B cell (primary cell): ENCODE results near the gene PKIG. TPM values are rescaled to one million over a fixed set of nuclear protein-coding genes. Genes with fewer than 3 reads are reported as not detected.

Source experiments
- ATAC-seq: fragments of 200-7000 bp; cut with Tn5 transposase; one replicate; pipeline ENCODE4 v1.10.0; 2021; ENCODE audit warnings: low read depth, mild to moderate bottlenecking, moderate number of reproducible peaks, moderate library complexity
- CTCF ChIA-PET: fragments of 350-600 bp; sonication (Branson Sonifier 250); formaldehyde crosslinking; loops from one replicate; lab custom pipeline; 2021; ENCODE audit warnings: antibody characterized with exemption, inconsistent platforms; lab: Charles Lee
- POLR2A ChIA-PET: fragments of 350-600 bp; sonication (Branson Sonifier 250); formaldehyde crosslinking; loops from one replicate; lab custom pipeline; 2021; ENCODE audit warnings: antibody characterized with exemption; lab: Charles Lee
- DNase-seq: peaks from one replicate; pipeline ENCODE4 v3.0.0; 2013
- H2AFZ ChIP-seq: 2 replicates; pipeline ENCODE4 v1.6.1; 2012; ENCODE audit warnings: mild to moderate bottlenecking, low read depth, low read length; ENCODE audit not compliant: insufficient read depth, poor library complexity, severe bottlenecking
- H3K27ac ChIP-seq, 2 donors: 1 replicate in 1 of 2; 2 replicates in 1 of 2; pipeline ENCODE4 v1.5.1; 2012 to 2013; ENCODE audit warnings: low read length in 2 of 2, mild to moderate bottlenecking in 2 of 2, moderate library complexity in 1 of 2
- H3K27me3 ChIP-seq, 4 experiments: fragments of 200-600 bp in 1 of 4; sonication (generic) in 1 of 4; replicated peaks in 1 of 4; 1 replicate in 2 of 4; 2 replicates in 2 of 4; pipeline versions ENCODE4 v1.6.1 to v1.7.0; 2013 to 2016; ENCODE audit warnings: low read length in 3 of 4, mild to moderate bottlenecking in 2 of 4, mixed read lengths in 1 of 4, moderate library complexity in 1 of 4; ENCODE audit not compliant: insufficient read depth in 4 of 4, control insufficient read depth in 3 of 4; ENCODE audit errors: control extremely low read depth in 1 of 4
- H3K36me3 ChIP-seq, 2 experiments: replicated peaks in 1 of 2; 1 replicate in 1 of 2; 2 replicates in 1 of 2; pipeline versions ENCODE4 v1.6.1 to v1.7.1; 2013; ENCODE audit warnings: low read length in 1 of 2; ENCODE audit not compliant: insufficient read depth in 2 of 2, control insufficient read depth in 1 of 2; ENCODE audit errors: control extremely low read depth in 1 of 2, extremely low read depth in 1 of 2
- H3K4me1 ChIP-seq, 2 donors: fragments of 200-600 bp in 1 of 2; sonication (generic) in 1 of 2; 1 replicate in 1 of 2; 2 replicates in 1 of 2; pipeline versions ENCODE4 v1.5.1 to v1.6.1; 2013 to 2017; ENCODE audit warnings: low read length in 2 of 2; ENCODE audit not compliant: control insufficient read depth in 2 of 2, insufficient read depth in 2 of 2
- H3K4me2 ChIP-seq: replicated peaks from 2 replicates; pipeline ENCODE3; 2012; ENCODE audit warnings: mild to moderate bottlenecking, low read depth, low read length; ENCODE audit not compliant: poor library complexity, severe bottlenecking
- H3K4me3 ChIP-seq, 5 experiments: fragments of 200-600 bp in 1 of 5; sonication (generic) in 1 of 5; 1 replicate in 3 of 5; 2 replicates in 2 of 5; pipeline versions ENCODE4 v1.5.1 to v1.7.0; 2011 to 2016; ENCODE audit warnings: low read length in 4 of 5, mild to moderate bottlenecking in 4 of 5, low read depth in 2 of 5, control low read depth in 1 of 5, moderate library complexity in 1 of 5; ENCODE audit not compliant: insufficient read depth in 1 of 5; ENCODE audit errors: control extremely low read depth in 1 of 5, extremely low read depth in 1 of 5
- H3K79me2 ChIP-seq: fragments of 200-600 bp; sonication (generic); one replicate; pipeline ENCODE4 v1.6.0; 2016; ENCODE audit warnings: low read length; ENCODE audit not compliant: control insufficient read depth, insufficient read depth
- H3K9ac ChIP-seq: fragments of 200-600 bp; sonication (generic); 2 replicates; pipeline ENCODE4 v1.6.1; 2017; ENCODE audit warnings: mild to moderate bottlenecking, low read length, moderate library complexity
- H3K9me3 ChIP-seq, 3 donors: one replicate each; pipeline versions ENCODE4 v1.6.1 to v1.7.1; 2013; ENCODE audit warnings: low read length in 2 of 3; ENCODE audit not compliant: control insufficient read depth in 2 of 3, insufficient read depth in 1 of 3; ENCODE audit errors: control extremely low read depth in 1 of 3
- H4K20me1 ChIP-seq: 2 replicates; pipeline ENCODE4 v1.6.0; 2012; ENCODE audit warnings: mild to moderate bottlenecking, low read length; ENCODE audit not compliant: insufficient read depth, control insufficient read depth, poor library complexity, severe bottlenecking
- H3K27ac Mint-ChIP-seq: one replicate; pipeline ENCODE4 v1.8.0; 2021; ENCODE audit warnings: mixed read lengths
- H3K27me3 Mint-ChIP-seq: one replicate; pipeline ENCODE4 v1.8.0; 2021; ENCODE audit warnings: mixed read lengths
- H3K4me1 Mint-ChIP-seq: one replicate; pipeline ENCODE4 v1.8.0; 2021; ENCODE audit warnings: mixed read lengths
- H3K4me3 Mint-ChIP-seq: one replicate; pipeline ENCODE4 v1.8.0; 2021; ENCODE audit warnings: mixed read lengths
- H3K9me3 Mint-ChIP-seq: one replicate; pipeline ENCODE4 v1.8.0; 2022; ENCODE audit warnings: mixed read lengths; ENCODE audit not compliant: insufficient read depth
- EZH2 ChIP-seq: IDR thresholded peaks from 2 replicates; pipeline ENCODE4 v1.6.1; 2012; ENCODE audit warnings: borderline replicate concordance, low read depth, mild to moderate bottlenecking, moderate library complexity, low read length; ENCODE audit not compliant: insufficient read depth, poor library complexity, severe bottlenecking
- WGBS: methylation state at CpG from one replicate; pipeline ENCODE4 v1.1.5; 2013; ENCODE audit warnings: missing lambda C conversion rate; ENCODE audit not compliant: insufficient coverage; 5-methylcytosine and 5-hydroxymethylcytosine counted together
- intact Hi-C: fragments of 100-400 bp; cut with micrococcal nuclease; formaldehyde crosslinking; loops from one replicate; pipeline ENCODE4 v1.10.0; 2022
- polyA plus RNA-seq: library from polyadenylated mRNA; depleted of rRNA; stranded (reverse); fragments of >200 nt; gene quantifications from 2 replicates; pipeline ENCODE4 v1.2.3, GENCODE V29; 2012
- total RNA-seq, 2 donors: library from RNA; stranded (reverse); fragments of 120-200 nt in 1 of 2; gene quantifications; 1 replicate in 1 of 2; 2 replicates in 1 of 2; pipeline versions ENCODE4 v1.2.3 to v1.2.4, GENCODE V29; 2013 to 2022
- TF ChIP-seq, protein P1 (sequence below): fragments of 200-600 bp; IDR thresholded peaks from one replicate; pipeline ENCODE4 v1.8.0; 2022; ENCODE audit warnings: antibody characterized with exemption, mild to moderate bottlenecking

PKIG gene
- total and polyA plus RNA-seq, 2 donors (not counting 1 experiment from before 2014, with no cell fraction given): 128 to 168 TPM

DNA sequence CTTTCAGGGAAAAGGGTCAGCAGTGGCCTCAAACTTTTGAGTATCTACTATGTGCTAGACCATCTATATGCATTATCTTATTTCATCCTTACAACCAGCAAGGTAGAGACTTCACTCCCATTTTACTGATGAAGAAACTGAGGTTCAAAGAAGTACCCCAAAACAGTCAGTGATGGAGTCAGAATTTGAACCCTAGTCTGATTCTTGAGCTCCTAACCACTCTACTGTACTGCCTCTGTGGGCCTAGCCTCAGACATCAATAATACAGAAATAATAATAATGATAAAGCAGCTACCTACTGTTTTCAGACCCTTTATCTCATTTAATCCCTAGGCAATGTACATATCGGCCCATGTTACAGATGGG is 60.8 kb downstream of the PKIG start:
- CTCF ChIA-PET: interaction anchor here (0.8 to 1.7 kb wide), 6 partner anchors 10 to 453 kb away, joined by 3 to 8 read pairs (median 4); no protein-coding TSS in a partner anchor
- ATAC-seq: no peak

More for the DNA sequence above, 60.8 kb downstream of the PKIG start:
- Histone ChIP-seq H3K4me2 (peak overlapping the region; percentile 58), H2AFZ (peak overlapping the region; percentile 80), H3K4me1 (peaks cover 53 to 68% of the 10 kb centered on the region in 2 donors), H3K4me3 (no peak overlapping the region), H3K9me3 (peaks cover 0 to 4% (median 0%) of the 10 kb centered on the region in 3 donors), H3K79me2 (peaks cover 4% of the 10 kb centered on the region), H3K9ac (no peak overlapping the region), H3K27me3 (no peaks in the 10 kb centered on the region), H3K36me3 (no peaks in the 10 kb centered on the region), H4K20me1 (no peaks in the 10 kb centered on the region), H3K27ac (peak overlapping the region in 1 of 2 donors; percentile 74)
- TF ChIP-seq, protein P1, sequence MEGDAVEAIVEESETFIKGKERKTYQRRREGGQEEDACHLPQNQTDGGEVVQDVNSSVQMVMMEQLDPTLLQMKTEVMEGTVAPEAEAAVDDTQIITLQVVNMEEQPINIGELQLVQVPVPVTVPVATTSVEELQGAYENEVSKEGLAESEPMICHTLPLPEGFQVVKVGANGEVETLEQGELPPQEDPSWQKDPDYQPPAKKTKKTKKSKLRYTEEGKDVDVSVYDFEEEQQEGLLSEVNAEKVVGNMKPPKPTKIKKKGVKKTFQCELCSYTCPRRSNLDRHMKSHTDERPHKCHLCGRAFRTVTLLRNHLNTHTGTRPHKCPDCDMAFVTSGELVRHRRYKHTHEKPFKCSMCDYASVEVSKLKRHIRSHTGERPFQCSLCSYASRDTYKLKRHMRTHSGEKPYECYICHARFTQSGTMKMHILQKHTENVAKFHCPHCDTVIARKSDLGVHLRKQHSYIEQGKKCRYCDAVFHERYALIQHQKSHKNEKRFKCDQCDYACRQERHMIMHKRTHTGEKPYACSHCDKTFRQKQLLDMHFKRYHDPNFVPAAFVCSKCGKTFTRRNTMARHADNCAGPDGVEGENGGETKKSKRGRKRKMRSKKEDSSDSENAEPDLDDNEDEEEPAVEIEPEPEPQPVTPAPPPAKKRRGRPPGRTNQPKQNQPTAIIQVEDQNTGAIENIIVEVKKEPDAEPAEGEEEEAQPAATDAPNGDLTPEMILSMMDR: no peak
- TF ChIP-seq EZH2: no peak
- Mint-ChIP-seq H3K4me1 (peaks cover 67% of the 10 kb centered on the region), H3K9me3 (no peaks in the 10 kb centered on the region), H3K4me3 (peak overlapping the region; percentile 71), H3K27ac (peak overlapping the region; percentile 84), H3K27me3 (no peaks in the 10 kb centered on the region)
- POLR2A ChIA-PET: interaction anchor here (0.6 to 1.2 kb wide), 3 partner anchors 8 to 65 kb away, joined by 4 to 7 read pairs (median 5); partner anchors contain the start of gene ADA
- WGBS: no CpG with 5 or more reads among the region's 1 CpG
- intact Hi-C loops: loop anchor here (2.0 to 5.0 kb wide), 2 partner anchors 66 to 121 kb away; partner anchors contain the start of gene SERINC3
- no peak for DNase-seq
